GM03348 (cell line): ENCODE measurements around the gene KIAA1549.
A peak's percentile ranks its signal among the peaks of the same experiment; 100 is the strongest.
"Not testable (repeated sequence)": the region's sequence is repeated elsewhere in the genome, so short reads cannot be mapped to it uniquely, and the experiment has no call there.

Experiments
- DNase-seq: peaks from one replicate; pipeline ENCODE4 v3.0.0; 2012; ENCODE audit warnings: low spot score

KIAA1549 gene

DNA sequence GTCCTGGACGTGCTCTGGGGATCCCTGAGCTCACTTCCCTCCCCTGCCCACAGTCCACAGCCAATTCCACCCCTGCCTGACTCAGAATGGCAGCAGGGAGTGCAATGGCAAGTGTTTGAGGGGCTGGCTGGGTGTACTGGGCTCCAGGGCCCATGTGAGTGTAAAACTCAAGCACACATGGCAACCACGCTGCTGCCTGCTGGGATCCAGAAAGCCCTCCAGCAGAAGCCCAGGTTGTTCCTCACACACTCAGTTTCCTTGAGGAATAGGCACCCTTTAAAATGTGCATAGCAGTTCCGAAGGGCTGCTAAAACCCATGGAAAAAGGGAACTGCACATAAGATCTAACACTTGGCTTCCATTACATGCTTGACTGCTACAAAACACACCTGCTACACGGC lies 171.8 kb downstream of the KIAA1549 start:
- DNase-seq, result no peak

GRCh38 chr7:138804618-138805017 lies 176.6 kb downstream of the KIAA1549 start:
- DNase-seq, result no peak

DNA sequence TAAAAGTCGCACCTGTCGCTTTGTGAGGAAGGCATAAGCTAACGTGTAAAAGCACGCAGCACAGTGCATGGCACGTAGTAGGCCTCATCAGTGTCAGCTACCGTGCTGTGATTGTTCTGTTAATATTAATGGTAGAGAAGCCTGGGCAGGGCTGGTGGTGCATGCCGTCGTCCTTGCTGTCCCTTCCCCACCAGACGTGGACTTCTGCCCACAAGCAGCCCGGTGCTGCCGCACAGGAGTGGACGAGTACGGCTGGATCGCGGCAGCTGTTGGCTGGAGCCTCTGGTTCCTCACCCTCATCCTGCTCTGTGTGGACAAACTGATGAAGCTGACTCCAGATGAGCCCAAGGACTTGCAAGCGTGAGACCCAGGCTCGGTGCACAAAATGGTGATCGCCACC lies 178.5 kb downstream of the KIAA1549 start:
- no peak for DNase-seq

GRCh38 chr7:138801256-138801655 lies 179.9 kb downstream of the KIAA1549 start:
- no peak for DNase-seq

GRCh38 chr7:138799336-138800000 lies 181.7 kb downstream of the KIAA1549 start:
- no peak for DNase-seq

GRCh38 chr7:138798836-138799235 lies 182.4 kb downstream of the KIAA1549 start:
- DNase-seq, result no peak

DNA sequence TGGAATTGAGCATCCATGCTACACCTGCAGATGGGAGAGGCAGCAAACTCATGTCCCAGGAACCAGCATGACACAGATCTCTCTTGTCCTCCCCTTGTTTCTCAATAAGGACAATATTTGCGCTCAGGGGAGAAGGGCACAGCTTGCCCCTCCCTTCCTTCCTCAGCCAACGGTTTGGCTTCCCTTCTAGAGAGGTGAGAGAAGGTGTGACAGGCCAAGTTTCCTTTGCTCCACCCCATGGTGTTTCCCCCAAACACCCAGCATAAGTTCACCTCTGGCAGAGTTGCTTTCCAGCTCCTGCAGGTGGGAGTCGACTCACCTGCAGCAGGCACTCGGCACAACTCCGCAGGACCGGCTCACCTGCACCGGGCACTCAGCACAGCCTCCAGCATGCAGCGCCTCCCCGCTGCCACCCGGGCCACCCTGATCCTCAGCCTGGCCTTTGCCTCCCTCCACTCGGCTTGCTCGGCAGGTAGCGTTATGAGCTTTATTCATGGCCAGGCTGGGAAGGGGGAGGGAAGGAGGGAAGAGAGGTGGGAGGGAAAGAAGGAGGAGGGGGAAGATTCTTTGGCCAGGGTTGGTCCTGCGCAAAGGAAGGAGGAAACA lies 183.4 kb downstream of the KIAA1549 start, which contains the start of the genes ATP6V0A4 and TMEM213:
Gene ATP6V0A4 (minus strand): TSS at position 482 of the 606 bp plus-strand sequence. CDS start 26,949 bp downstream, outside the sequence.
Gene TMEM213 (plus strand): TSS at position 280 of the 606 bp plus-strand sequence. CDS start 111 bp downstream, at position 391.
- DNase-seq, result no peak

DNA sequence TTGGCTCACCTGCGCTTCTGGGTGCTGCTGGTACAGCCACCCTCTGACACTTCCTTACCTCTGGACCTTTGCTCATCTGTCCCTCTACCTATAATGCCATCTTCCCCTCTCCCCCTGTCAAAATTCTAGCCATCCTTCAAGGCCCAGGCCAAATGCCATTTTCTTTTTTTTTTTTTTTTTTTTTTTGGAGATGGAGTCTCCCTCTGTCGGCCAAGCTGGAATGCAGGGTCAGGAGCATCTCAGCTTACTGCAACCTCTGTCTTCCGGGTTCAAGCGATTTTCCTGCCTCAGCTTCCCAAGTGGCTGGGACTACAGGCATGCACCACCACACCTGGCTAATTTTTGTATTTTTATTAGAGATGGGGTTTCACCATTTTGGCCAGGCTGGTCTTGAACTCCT lies 184.1 kb downstream of the KIAA1549 start:
- DNase-seq, result not testable (repeated sequence)

DNA sequence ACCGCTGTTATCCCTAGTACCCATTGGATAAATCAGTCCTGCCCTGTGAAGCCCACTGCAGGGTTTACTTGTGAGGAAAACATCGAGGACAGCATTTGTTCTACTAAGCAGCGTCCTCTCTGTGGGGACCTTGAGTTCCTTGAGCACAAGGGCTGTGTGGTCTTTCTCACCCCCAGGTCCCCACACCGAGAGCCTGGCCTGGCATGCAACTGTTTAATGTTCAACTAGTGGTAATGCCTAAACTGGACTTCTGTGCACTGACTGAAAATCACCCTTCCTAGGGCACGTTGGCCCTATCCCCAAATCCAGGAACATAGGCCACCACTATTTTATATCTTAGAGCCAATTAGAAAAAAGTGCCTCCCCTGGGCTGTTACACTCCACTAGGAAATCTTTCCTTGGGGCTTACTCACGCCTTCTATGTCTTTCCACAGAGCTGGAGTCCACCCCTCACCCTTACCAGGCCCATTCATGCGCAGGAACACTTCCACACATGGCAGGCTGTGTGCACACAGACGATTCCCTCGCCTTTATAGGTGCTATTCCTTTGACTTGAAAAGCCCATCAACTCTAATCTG lies 185.1 kb downstream of the KIAA1549 start:
- DNase-seq, result no peak

DNA sequence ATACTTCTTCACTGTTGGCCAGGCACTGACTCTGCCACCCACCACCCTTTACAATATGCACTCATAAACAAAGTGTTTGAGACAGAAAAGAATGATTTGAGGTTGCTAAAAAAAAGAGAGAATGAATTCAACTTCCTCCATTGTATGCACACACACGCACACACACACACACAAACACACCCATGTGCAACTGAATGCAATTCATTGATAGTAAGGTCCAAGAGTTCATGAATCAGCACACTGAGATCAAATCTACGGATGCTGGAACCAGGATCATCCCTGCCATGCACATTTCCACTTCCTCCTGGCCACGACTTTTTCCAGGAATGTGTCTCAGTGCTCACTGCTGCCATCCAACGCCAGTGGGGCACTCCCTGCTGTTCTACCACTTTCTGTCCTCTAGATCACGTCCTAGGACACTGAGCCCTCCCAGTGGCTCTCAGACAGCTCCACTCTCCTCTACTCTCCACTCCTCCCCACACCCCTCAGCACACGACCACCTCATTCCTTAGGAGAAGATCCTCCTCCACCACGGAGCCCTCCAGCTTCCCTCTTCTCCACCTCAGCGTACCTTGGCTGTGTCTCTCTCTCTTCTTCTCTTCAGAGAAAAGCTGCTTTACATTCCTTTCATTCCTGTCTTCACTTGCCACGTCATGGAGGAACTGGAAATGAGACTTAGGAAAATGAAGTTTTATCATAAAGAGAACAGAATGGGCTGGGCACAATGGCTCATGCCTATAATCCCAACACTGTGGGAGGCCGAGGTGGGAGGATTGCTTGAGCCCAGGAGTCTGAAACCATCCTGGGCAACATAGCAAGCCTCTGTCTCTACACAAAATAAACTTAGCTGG lies 195.4 kb downstream of the KIAA1549 start:
- DNase-seq, result peak; percentile 21

DNA sequence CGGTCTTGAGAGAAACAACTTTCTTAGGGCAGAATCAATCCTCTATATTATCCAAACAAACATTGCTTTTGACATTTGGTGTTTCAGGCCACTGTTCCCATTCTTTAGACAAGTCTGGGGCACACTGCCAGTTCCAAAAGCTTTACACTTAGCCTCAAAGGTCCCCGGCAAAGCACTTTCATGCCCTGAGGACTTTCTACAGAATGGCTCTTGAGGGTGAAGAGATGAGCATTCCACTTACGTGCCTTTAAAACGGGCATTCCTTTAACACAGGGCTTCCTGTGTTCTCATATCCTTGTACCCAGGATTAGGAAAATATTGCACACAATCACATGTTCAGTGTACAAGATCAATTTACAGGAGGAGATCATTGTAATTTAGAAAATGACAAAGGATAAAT lies 196.5 kb downstream of the KIAA1549 start:
- DNase-seq, result no peak
